H9 (cell line): ENCODE measurements around the gene KCNE4. TPM values are rescaled to one million over a fixed set of nuclear protein-coding genes. Genes with fewer than 3 reads are reported as not detected.

Experiments used
- DNase-seq: peaks from one replicate; pipeline ENCODE4 v3.0.0-alpha.2; 2017
- H2AFZ ChIP-seq: one replicate; pipeline ENCODE4 v1.6.1; 2013; ENCODE audit warnings: mild to moderate bottlenecking, low read length, control low read depth, moderate library complexity
- H2AK5ac ChIP-seq: 2 replicates; pipeline ENCODE4 v1.6.1; 2013; ENCODE audit warnings: low read length, control low read depth, mixed read lengths; ENCODE audit not compliant: insufficient read length
- H2BK120ac ChIP-seq: one replicate; pipeline ENCODE4 v1.6.1; 2013; ENCODE audit warnings: low read depth, mild to moderate bottlenecking, low read length, control low read depth, inconsistent platforms; ENCODE audit not compliant: poor library complexity, severe bottlenecking
- H2BK12ac ChIP-seq: 2 replicates; pipeline ENCODE4 v1.6.1; 2013; ENCODE audit warnings: low read length, control low read depth, mixed read lengths, low read depth; ENCODE audit not compliant: insufficient read length
- H2BK15ac ChIP-seq: 2 replicates; pipeline ENCODE4 v1.6.1; 2013; ENCODE audit warnings: low read depth, low read length, control low read depth
- H2BK20ac ChIP-seq: one replicate; pipeline ENCODE4 v1.6.1; 2013; ENCODE audit warnings: low read depth, mild to moderate bottlenecking, low read length, control low read depth, inconsistent platforms; ENCODE audit not compliant: poor library complexity, severe bottlenecking
- H2BK5ac ChIP-seq: 2 replicates; pipeline ENCODE4 v1.6.1; 2013; ENCODE audit warnings: low read length, control low read depth, mixed read lengths; ENCODE audit not compliant: insufficient read length
- H3K14ac ChIP-seq: 2 replicates; pipeline ENCODE4 v1.6.1; 2013; ENCODE audit warnings: low read length, control low read depth; ENCODE audit not compliant: insufficient read depth
- H3K18ac ChIP-seq: 2 replicates; pipeline ENCODE4 v1.6.1; 2013; ENCODE audit warnings: low read depth, mild to moderate bottlenecking, mixed read lengths, low read length, control low read depth; ENCODE audit not compliant: insufficient read length
- H3K23ac ChIP-seq: 2 replicates; pipeline ENCODE4 v1.6.1; 2013; ENCODE audit warnings: low read length, control low read depth, mixed read lengths, low read depth; ENCODE audit not compliant: insufficient read length
- H3K23me2 ChIP-seq: 2 replicates; pipeline ENCODE4 v1.6.1; 2013; ENCODE audit warnings: low read depth, mild to moderate bottlenecking, mixed read lengths, low read length, control low read depth; ENCODE audit not compliant: insufficient read length, poor library complexity, severe bottlenecking
- H3K27ac ChIP-seq: 2 replicates; pipeline ENCODE4 v1.5.1; 2013; ENCODE audit warnings: low read length, control low read depth, mixed read lengths, low read depth; ENCODE audit not compliant: insufficient read length
- H3K27me3 ChIP-seq: 2 replicates; pipeline ENCODE4 v1.6.1; 2013; ENCODE audit warnings: low read length, control low read depth, inconsistent platforms; ENCODE audit not compliant: insufficient read depth
- H3K4ac ChIP-seq: 2 replicates; pipeline ENCODE4 v1.6.1; 2013; ENCODE audit warnings: low read depth, mild to moderate bottlenecking, control low read depth, inconsistent platforms, low read length, moderate library complexity
- H3K4me1 ChIP-seq: 2 replicates; pipeline ENCODE4 v1.6.1; 2013; ENCODE audit warnings: low read length, control low read depth, inconsistent platforms; ENCODE audit not compliant: insufficient read depth
- H3K4me2 ChIP-seq: 2 replicates; pipeline ENCODE4 v1.6.1; 2013; ENCODE audit warnings: low read length, control low read depth, mixed read lengths; ENCODE audit not compliant: insufficient read length, insufficient read depth
- H3K56ac ChIP-seq: 2 replicates; pipeline ENCODE4 v1.6.1; 2013; ENCODE audit warnings: low read depth, mild to moderate bottlenecking, mixed read lengths, low read length, control low read depth; ENCODE audit not compliant: insufficient read length
- H3K79me1 ChIP-seq: 2 replicates; pipeline ENCODE4 v1.6.1; 2013; ENCODE audit warnings: low read depth, mild to moderate bottlenecking, moderate library complexity, low read length, control low read depth, inconsistent platforms; ENCODE audit not compliant: insufficient read depth, poor library complexity, severe bottlenecking
- H3K79me2 ChIP-seq: 2 replicates; pipeline ENCODE4 v1.6.1; 2013; ENCODE audit warnings: low read length, control low read depth, inconsistent platforms; ENCODE audit not compliant: insufficient read depth
- H3K9ac ChIP-seq: 2 replicates; pipeline ENCODE4 v1.6.1; 2013; ENCODE audit warnings: low read length, control low read depth, mixed read lengths; ENCODE audit not compliant: insufficient read length; ENCODE audit errors: extremely low read depth
- H3K9me3 ChIP-seq: one replicate; pipeline ENCODE4 v1.6.1; 2013; ENCODE audit warnings: low read depth, low read length, inconsistent platforms; ENCODE audit not compliant: control insufficient read depth
- H3T11ph ChIP-seq: one replicate; pipeline ENCODE4 v1.6.1; 2013; ENCODE audit warnings: mild to moderate bottlenecking, low read length, control low read depth, inconsistent platforms
- H4K20me1 ChIP-seq: one replicate; pipeline ENCODE4 v1.6.1; 2013; ENCODE audit not compliant: control insufficient read depth, insufficient read length, insufficient read depth
- H4K5ac ChIP-seq: 2 replicates; pipeline ENCODE4 v1.6.1; 2013; ENCODE audit warnings: low read depth, mild to moderate bottlenecking, mixed read lengths, low read length, control low read depth; ENCODE audit not compliant: insufficient read length
- H4K8ac ChIP-seq: replicated peaks from 2 replicates; pipeline ENCODE4 v1.6.1; 2013; ENCODE audit warnings: low read length, control low read depth, mixed read lengths, low read depth; ENCODE audit not compliant: insufficient read length
- H4K91ac ChIP-seq: 2 replicates; pipeline ENCODE4 v1.6.1; 2013; ENCODE audit warnings: low read depth, mild to moderate bottlenecking, moderate library complexity, mixed read lengths, low read length, control low read depth; ENCODE audit not compliant: insufficient read length
- H3K27ac Mint-ChIP-seq, 3 experiments: 2 replicates in 2 of 3; 3 replicates in 1 of 3; pipeline ENCODE4 v1.8.0; 2020 to 2021; ENCODE audit warnings: mixed read lengths in 3 of 3, mild to moderate bottlenecking in 1 of 3, moderate library complexity in 1 of 3
- H3K27me3 Mint-ChIP-seq: 2 replicates; pipeline ENCODE4 v1.8.0; 2021; ENCODE audit warnings: low read depth, mild to moderate bottlenecking, moderate library complexity, mixed read lengths
- H3K36me3 Mint-ChIP-seq, 3 experiments: 2 replicates in 2 of 3; 3 replicates in 1 of 3; pipeline ENCODE4 v1.8.0; 2020 to 2021; ENCODE audit warnings: low read depth in 3 of 3, mixed read lengths in 3 of 3; ENCODE audit not compliant: insufficient read depth in 1 of 3
- H3K4me1 Mint-ChIP-seq, 2 experiments: 2 replicates each; pipeline ENCODE4 v1.8.0; 2020; ENCODE audit warnings: mixed read lengths in 2 of 2
- H3K4me3 Mint-ChIP-seq, 2 experiments: 2 replicates in 1 of 2; 3 replicates in 1 of 2; pipeline ENCODE4 v1.8.0; 2020 to 2021; ENCODE audit warnings: mild to moderate bottlenecking in 2 of 2, mixed read lengths in 2 of 2, moderate library complexity in 1 of 2
- H3K9me3 Mint-ChIP-seq, 2 experiments: 2 replicates in 1 of 2; 3 replicates in 1 of 2; pipeline ENCODE4 v1.8.0; 2020; ENCODE audit warnings: mild to moderate bottlenecking in 2 of 2, mixed read lengths in 2 of 2, moderate library complexity in 1 of 2
- CTCF ChIP-seq: fragments of 200-600 bp; sonication (generic); conservative IDR thresholded peaks from 3 replicates; pipeline ENCODE4 v1.8.0; 2021; ENCODE audit warnings: antibody characterized with exemption, mild to moderate bottlenecking
- WGBS: extraction: QIAGEN DNeasy Blood & Tissue Kit; methylation state at CpG from one replicate; pipeline ENCODE4 v1.1.7; 2013; ENCODE audit warnings: missing lambda C conversion rate, low lambda C conversion rate, mixed read lengths; ENCODE audit not compliant: insufficient read length; ENCODE audit errors: extremely low coverage; 5-methylcytosine and 5-hydroxymethylcytosine counted together
- total RNA-seq: library from RNA; stranded (reverse); gene quantifications from 2 replicates; pipeline ENCODE4 v1.2.1, GENCODE V29; 2021

The KCNE4 gene
- total RNA-seq, 1 experiment from 2014 or later: 0.24 TPM

DNA sequence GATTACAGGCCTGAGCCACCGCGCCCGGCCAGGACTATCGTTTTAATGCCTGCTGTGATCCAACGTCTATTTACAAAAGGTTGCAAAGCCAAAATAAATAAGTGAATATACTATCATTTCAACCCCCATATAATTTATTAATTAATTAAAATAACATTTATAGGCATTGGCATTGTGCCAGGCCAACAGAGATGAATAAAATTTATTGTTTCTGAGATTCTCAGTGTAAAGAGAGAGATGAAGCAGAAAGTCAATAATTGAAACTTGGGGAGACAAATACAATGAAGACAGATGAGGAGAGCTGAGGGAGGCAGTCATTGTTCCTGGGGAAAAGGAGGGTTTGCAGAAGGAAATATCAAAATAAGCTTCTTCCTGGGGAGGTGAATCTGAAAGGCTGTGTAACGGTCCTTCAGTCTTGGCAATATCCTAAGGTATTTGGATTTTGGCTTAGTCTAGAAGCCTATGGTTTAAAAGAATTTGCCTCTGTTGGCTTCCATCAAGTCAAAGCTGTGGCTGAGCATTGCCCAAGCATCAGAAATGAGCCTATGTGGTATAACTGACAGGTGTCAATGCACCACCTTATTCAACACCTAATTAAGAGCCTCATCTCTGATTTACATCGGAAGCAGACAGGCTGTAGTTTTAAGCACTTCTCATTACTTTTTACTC lies 31.5 kb downstream of the KCNE4 start:
- Histone ChIP-seq H2AFZ (no peak overlapping the region), H3K79me1 (no peaks in the 10 kb centered on the region)
- WGBS: no CpG with 5 or more reads among the region's 7 CpGs

More for the DNA sequence above, 31.5 kb downstream of the KCNE4 start:
- TF ChIP-seq CTCF: no peak
- Histone ChIP-seq H3K23ac (no peak overlapping the region), H2BK12ac (no peak overlapping the region), H3K27me3 (no peaks in the 10 kb centered on the region), H2BK20ac (no peak overlapping the region), H3T11ph (no peak overlapping the region), H3K9me3 (no peaks in the 10 kb centered on the region), H3K79me2 (no peaks in the 10 kb centered on the region), H3K4me2 (no peak overlapping the region), H3K4ac (no peak overlapping the region), H3K4me1 (no peaks in the 10 kb centered on the region; the same call in 1 of the 2 replicates), H3K9ac (no peak overlapping the region), H4K91ac (no peak overlapping the region), H3K23me2 (no peaks in the 10 kb centered on the region), H2AK5ac (no peak overlapping the region), H3K56ac (no peak overlapping the region), H2BK120ac (no peak overlapping the region), H2BK5ac (no peak overlapping the region), H3K18ac (no peak overlapping the region), H3K27ac (no peak overlapping the region), H4K20me1 (no peaks in the 10 kb centered on the region), H4K8ac (no peak overlapping the region), H3K14ac (no peak overlapping the region), H4K5ac (no peak overlapping the region), H2BK15ac (no peak overlapping the region)
- DNase-seq: no peak
- Mint-ChIP-seq H3K4me3 (no peak overlapping the region), H3K9me3 (no peaks in the 10 kb centered on the region), H3K27ac (no peak overlapping the region), H3K36me3 (no peaks in the 10 kb centered on the region), H3K4me1 (peaks cover 4 to 8% of the 10 kb centered on the region in 2 experiments), H3K27me3 (no peaks in the 10 kb centered on the region)
